Adrenal gland (tissue), 12 donors: ENCODE measurements around the gene SRR. TPM values are rescaled to one million over a fixed set of nuclear protein-coding genes. Genes with fewer than 3 reads are reported as not detected.

Experiments
- DNase-seq, 7 donors: peaks; one replicate each; pipeline ENCODE4 v3.0.0-alpha.2; 2019 to 2020
- H3K27ac ChIP-seq, 5 donors: fragments of 200-600 bp; sonication (generic) in 4 of 5; 1 replicate in 3 of 5; 2 replicates in 2 of 5; pipeline versions ENCODE4 v1.5.1 to v1.8.0; 2016 to 2020; ENCODE audit warnings: mild to moderate bottlenecking in 1 of 5
- H3K27me3 ChIP-seq: fragments of 200-600 bp; 2 replicates; pipeline ENCODE4 v1.8.0; 2021
- H3K36me3 ChIP-seq, 2 donors: fragments of 200-600 bp; replicated peaks in 1 of 2; 1 replicate in 1 of 2; 2 replicates in 1 of 2; pipeline versions ENCODE4 v1.5.1 to v1.8.0; 2018 to 2022
- H3K4me1 ChIP-seq, 2 donors: fragments of 200-600 bp; replicated peaks in 1 of 2; 1 replicate in 1 of 2; 2 replicates in 1 of 2; pipeline versions ENCODE4 v1.5.1 to v1.8.0; 2018 to 2021
- H3K4me3 ChIP-seq, 4 donors: fragments of 200-600 bp; sonication (generic) in 3 of 4; one replicate each; pipeline ENCODE4 v1.5.1; 2016 to 2018
- H3K9me3 ChIP-seq, 3 donors: fragments of 200-600 bp; sonication (generic) in 1 of 3; replicated peaks in 1 of 3; 1 replicate in 2 of 3; 2 replicates in 1 of 3; pipeline versions ENCODE4 v1.5.1 to v1.8.0; 2016 to 2021
- CTCF ChIP-seq, 6 experiments: fragments of 450-650 bp in 4 of 6; fragments of 200-600 bp in 2 of 6; sonication (generic) in 1 of 6; IDR thresholded peaks; 1 replicate in 5 of 6; 2 replicates in 1 of 6; pipeline versions ENCODE4 v1.5.1 to v1.8.0; 2016 to 2021; ENCODE audit warnings: antibody characterized with exemption in 6 of 6, mild to moderate bottlenecking in 2 of 6, moderate library complexity in 1 of 6
- POLR2A ChIP-seq, 2 donors: fragments of 450-650 bp; IDR thresholded peaks; one replicate each; pipeline ENCODE4 v1.6.1; 2017; ENCODE audit warnings: antibody characterized with exemption in 2 of 2, mild to moderate bottlenecking in 2 of 2, moderate library complexity in 1 of 2
- WGBS, 4 donors: extraction: QIAGEN DNeasy Blood & Tissue Kit in 2 of 4; methylation state at CpG; one replicate each; pipeline versions ENCODE4 v1.1.5 to v1.1.7; 2013 to 2017; 5-methylcytosine and 5-hydroxymethylcytosine counted together
- intact Hi-C, 2 donors: fragments of 100-400 bp; cut with DNase I; formaldehyde crosslinking; loops; one replicate each; pipeline versions ENCODE4 v1.14.1 to v1.15.0; 2022 to 2023
- polyA plus RNA-seq, 3 donors: library from polyadenylated mRNA; stranded (reverse); fragments of 200-250 nt in 2 of 3; fragments of 350-450 nt in 1 of 3; fragmentation: Illumina TruSeq in 1 of 3; extraction: RNeasy Lipid Tissue Mini Kit (QIAGEN cat#74804) in 1 of 3; gene quantifications; one replicate each; pipeline ENCODE4 v1.2.3, GENCODE V29; 2013 to 2014
- total RNA-seq, 9 donors: library from RNA; depleted of rRNA in 4 of 9; stranded (reverse); fragments of >200 nt in 4 of 9; fragments of 120-200 nt in 1 of 9; fragmentation: NEBNext Ultra II Directional in 1 of 9; extraction: Animal tissue kit (Norgen Biotek cat#: 25700) in 1 of 9; gene quantifications; one replicate each; pipeline versions ENCODE4 v1.1.0 to v1.2.4, GENCODE V29; 2013 to 2023
- donor health status: healthy with polysubstance abuse.
- donor health status: Bipolar disorder and iron deficiency.
- donor health status: DM: yes; HTN: yes; CAD: no.
- donor health status: DM: no; HTN: no; CAD: no.
- donor health status: DM: no; HTN: no; CAD: no.
- donor health status: DM: yes; HTN: yes; CAD: no.

Gene SRR
- total and polyA plus RNA-seq, 12 donors: 3.8 to 58.6 (median 17.1) TPM

- no peaks in the 10 kb centered on the region for H3K4me1 ChIP-seq
- WGBS, 4 donors: 77 to 88% (median 82%) methylated on average over 5 of the region's 5 CpGs
- intact Hi-C loops: no loop called here
- DNase-seq: no peak
- no peak overlapping the region for H3K27ac ChIP-seq
- H3K9me3 ChIP-seq: no peaks in the 10 kb centered on the region
- H3K4me3 ChIP-seq: no peak overlapping the region
- TF ChIP-seq POLR2A (IDR thresholded peaks at IDR 0.05) (no peak), CTCF (IDR thresholded peaks at IDR 0.05) (no peak)
- no peaks in the 10 kb centered on the region for H3K27me3 ChIP-seq
- H3K36me3 ChIP-seq: peaks cover 0 to 28% of the 10 kb centered on the region in 2 donors
Observed at GRCh38 chr17:2369039-2369438, 65.3 kb downstream of the SRR start.

GRCh38 chr17:2369551-2370210 lies 65.9 kb downstream of the SRR start:
- H3K27me3 ChIP-seq: no peaks in the 10 kb centered on the region
- TF ChIP-seq POLR2A (IDR thresholded peaks at IDR 0.05) (no peak), CTCF (IDR thresholded peaks at IDR 0.05) (no peak)
- WGBS, 4 donors: 78 to 90% (median 85%) methylated on average over 15 to 20 of the region's 20 CpGs
- H3K4me3 ChIP-seq: no peak overlapping the region
- H3K9me3 ChIP-seq: no peaks in the 10 kb centered on the region
- no peak overlapping the region for H3K27ac ChIP-seq
- intact Hi-C loops: no loop called here
- H3K36me3 ChIP-seq: peaks cover 0 to 24% of the 10 kb centered on the region in 2 donors
- DNase-seq: no peak
- no peaks in the 10 kb centered on the region for H3K4me1 ChIP-seq

GRCh38 chr17:2370211-2370589 lies 66.5 kb downstream of the SRR start:
- WGBS, 4 donors: 90 to 94% (median 90%) methylated on average over 7 to 11 of the region's 11 CpGs
- Histone ChIP-seq H3K4me1 (no peaks in the 10 kb centered on the region), H3K9me3 (no peaks in the 10 kb centered on the region), H3K36me3 (peaks cover 0 to 22% of the 10 kb centered on the region in 2 donors), H3K27ac (no peak overlapping the region), H3K27me3 (no peaks in the 10 kb centered on the region), H3K4me3 (no peak overlapping the region)
- intact Hi-C loops: no loop called here
- TF ChIP-seq CTCF (IDR thresholded peaks at IDR 0.05): no peak
- TF ChIP-seq POLR2A (IDR thresholded peaks at IDR 0.05): no peak
- DNase-seq: no peak

GRCh38 chr17:2371183-2372130 lies 67.7 kb downstream of the SRR start:
- Histone ChIP-seq H3K27me3 (no peaks in the 10 kb centered on the region), H3K36me3 (peaks cover 0 to 28% of the 10 kb centered on the region in 2 donors), H3K4me3 (no peak overlapping the region), H3K27ac (no peak overlapping the region), H3K9me3 (no peaks in the 10 kb centered on the region), H3K4me1 (no peaks in the 10 kb centered on the region)
- intact Hi-C loops: no loop called here
- WGBS, 4 donors: 91 to 96% (median 94%) methylated on average over 21 to 30 of the region's 30 CpGs
- no peak for TF ChIP-seq CTCF (IDR thresholded peaks at IDR 0.05)
- no peak for TF ChIP-seq POLR2A (IDR thresholded peaks at IDR 0.05)
- DNase-seq: no peak
